Renal pelvis (tissue), 4 donors: Measurements from ENCODE around the gene KRTAP2-2. TPM values are rescaled to one million over a fixed set of nuclear protein-coding genes. Genes with fewer than 3 reads are reported as not detected.

Experiments
- DNase-seq: peaks from one replicate; pipeline ENCODE4 v3.0.0-alpha.2; 2013
- polyA plus RNA-seq, 3 donors: library from polyadenylated mRNA; unstranded; fragments of 120-200 nt; gene quantifications; one replicate each; pipeline ENCODE4 v1.2.1, GENCODE V29; 2013; ENCODE audit not compliant: insufficient read length in 3 of 3

Gene KRTAP2-2
- polyA plus RNA-seq, 3 donors: not detected

GRCh38 chr17:41026715-41027471, 28.1 kb downstream of the KRTAP2-2 start, which contains the start of gene KRTAP1-5:
KRTAP1-5 (minus strand) TSS chr17:41027208; CDS start chr17:41027155, 53 bp downstream.
- DNase-seq: no peak

GRCh38 chr17:41024697-41025096, 30.3 kb downstream of the KRTAP2-2 start:
- DNase-seq: no peak

- no peak for DNase-seq
These were observed 34.7 kb downstream of the KRTAP2-2 start for GRCh38 chr17:41020336-41020735.

GRCh38 chr17:41019415-41019814, 35.6 kb downstream of the KRTAP2-2 start:
- no peak for DNase-seq

GRCh38 chr17:41018541-41018940, 36.5 kb downstream of the KRTAP2-2 start:
- no peak for DNase-seq

GRCh38 chr17:41016578-41017215, 38.3 kb downstream of the KRTAP2-2 start:
- DNase-seq: no peak

GRCh38 chr17:41015454-41015853, 39.6 kb downstream of the KRTAP2-2 start:
- no peak for DNase-seq

- DNase-seq: no peak
These were observed 41.4 kb downstream of the KRTAP2-2 start for GRCh38 chr17:41013606-41014005.

- no peak for DNase-seq
These were observed 41.8 kb downstream of the KRTAP2-2 start for GRCh38 chr17:41013181-41013580.

- no peak for DNase-seq
These were observed 42.5 kb downstream of the KRTAP2-2 start for GRCh38 chr17:41012326-41013120.

GRCh38 chr17:41010441-41010840, 44.6 kb downstream of the KRTAP2-2 start:
- DNase-seq: no peak

- DNase-seq: no peak
These were observed 45.1 kb downstream of the KRTAP2-2 start for GRCh38 chr17:41009936-41010335.

- no peak for DNase-seq
These were observed 45.7 kb downstream of the KRTAP2-2 start for GRCh38 chr17:41009301-41009760.

- DNase-seq: no peak
These were observed 46.2 kb downstream of the KRTAP2-2 start, which contains the start of gene KRTAP3-1 for GRCh38 chr17:41008811-41009210. KRTAP3-1 (minus strand) TSS chr17:41009128; CDS start chr17:41009074, 54 bp downstream.

Other genes starting within 250 kb of the KRTAP2-2 start
- gene KRT10, start 232.6 kb downstream of the KRTAP2-2 start, polyA plus RNA-seq: 10 to 100 TPM; 41.9 to 48.9 (median 45.9) TPM
- gene KRT12, start 188.0 kb downstream of the KRTAP2-2 start, polyA plus RNA-seq: under 1 TPM in 2 of 3 donors, not detected in 1; 0.19 to 0.36 TPM
- gene KRT20, start 170.0 kb downstream of the KRTAP2-2 start, polyA plus RNA-seq: under 1 TPM; 0.17 to 0.80 (median 0.36) TPM
- under 1 TPM; 0.71 to 1.00 (median 0.91) TPM for gene KRT23, start 117.6 kb downstream of the KRTAP2-2 start, polyA plus RNA-seq
- not detected for gene KRT39, start 88.3 kb downstream of the KRTAP2-2 start, polyA plus RNA-seq
- under 1 TPM in 1 of 3 donors, not detected in 2; 0.12 TPM for gene KRT40, start 70.9 kb downstream of the KRTAP2-2 start, polyA plus RNA-seq
- gene KRTAP3-3, start 61.1 kb downstream of the KRTAP2-2 start, polyA plus RNA-seq: not detected
- not detected for gene KRTAP3-2, start 55.3 kb downstream of the KRTAP2-2 start, polyA plus RNA-seq
- not detected for gene KRTAP3-1, start 46.1 kb downstream of the KRTAP2-2 start, polyA plus RNA-seq
- gene KRTAP1-5, start 28.0 kb downstream of the KRTAP2-2 start, polyA plus RNA-seq: not detected
- gene KRTAP1-4, start 25.0 kb downstream of the KRTAP2-2 start, polyA plus RNA-seq: not detected
- not detected for gene KRTAP1-3, start 20.4 kb downstream of the KRTAP2-2 start, polyA plus RNA-seq
- gene KRTAP1-1, start 13.8 kb downstream of the KRTAP2-2 start, polyA plus RNA-seq: not detected
- not detected for gene KRTAP2-1, start 7.9 kb downstream of the KRTAP2-2 start, polyA plus RNA-seq
- gene KRTAP2-3, start 4.9 kb upstream of the KRTAP2-2 start, polyA plus RNA-seq: not detected
- not detected for gene KRTAP2-4, start 10.6 kb upstream of the KRTAP2-2 start, polyA plus RNA-seq
- gene KRTAP4-7, start 28.9 kb upstream of the KRTAP2-2 start, polyA plus RNA-seq: not detected
- not detected for gene KRTAP4-8, start 42.9 kb upstream of the KRTAP2-2 start, polyA plus RNA-seq
- gene KRTAP4-16, start 47.0 kb upstream of the KRTAP2-2 start, polyA plus RNA-seq: not detected
- gene KRTAP4-9, start 50.2 kb upstream of the KRTAP2-2 start, polyA plus RNA-seq: not detected
- gene KRTAP4-11, start 63.1 kb upstream of the KRTAP2-2 start, polyA plus RNA-seq: not detected
- gene KRTAP4-12, start 69.0 kb upstream of the KRTAP2-2 start, polyA plus RNA-seq: not detected
- not detected for gene KRTAP4-6, start 85.3 kb upstream of the KRTAP2-2 start, polyA plus RNA-seq
- gene KRTAP4-5, start 94.6 kb upstream of the KRTAP2-2 start, polyA plus RNA-seq: not detected
- gene KRTAP4-4, start 105.5 kb upstream of the KRTAP2-2 start, polyA plus RNA-seq: not detected
- gene KRTAP4-3, start 113.0 kb upstream of the KRTAP2-2 start, polyA plus RNA-seq: not detected
- gene KRTAP4-2, start 123.0 kb upstream of the KRTAP2-2 start, polyA plus RNA-seq: not detected
- gene KRTAP4-1, start 129.7 kb upstream of the KRTAP2-2 start, polyA plus RNA-seq: not detected
- gene KRTAP9-1, start 134.7 kb upstream of the KRTAP2-2 start, polyA plus RNA-seq: not detected
- gene KRTAP9-2, start 171.4 kb upstream of the KRTAP2-2 start, polyA plus RNA-seq: not detected
- gene KRTAP9-3, start 177.2 kb upstream of the KRTAP2-2 start, polyA plus RNA-seq: not detected
- not detected for gene KRTAP9-8, start 182.8 kb upstream of the KRTAP2-2 start, polyA plus RNA-seq
- gene KRTAP9-4, start 194.5 kb upstream of the KRTAP2-2 start, polyA plus RNA-seq: not detected
- not detected for gene KRTAP9-9, start 200.2 kb upstream of the KRTAP2-2 start, polyA plus RNA-seq
- under 1 TPM in 2 of 3 donors, not detected in 1; 0.09 to 0.22 TPM for gene KRTAP9-6, start 210.1 kb upstream of the KRTAP2-2 start, polyA plus RNA-seq
- not detected for gene KRTAP9-7, start 220.5 kb upstream of the KRTAP2-2 start, polyA plus RNA-seq
- gene KRTAP29-1, start 247.6 kb upstream of the KRTAP2-2 start, polyA plus RNA-seq: not detected